ENCODE results near the gene LSAMP. TPM values are rescaled to one million over a fixed set of nuclear protein-coding genes. Genes with fewer than 3 reads are reported as not detected.

The LSAMP gene
- total RNA-seq, 1 experiment from 2014 or later = 10.1 TPM

DNA sequence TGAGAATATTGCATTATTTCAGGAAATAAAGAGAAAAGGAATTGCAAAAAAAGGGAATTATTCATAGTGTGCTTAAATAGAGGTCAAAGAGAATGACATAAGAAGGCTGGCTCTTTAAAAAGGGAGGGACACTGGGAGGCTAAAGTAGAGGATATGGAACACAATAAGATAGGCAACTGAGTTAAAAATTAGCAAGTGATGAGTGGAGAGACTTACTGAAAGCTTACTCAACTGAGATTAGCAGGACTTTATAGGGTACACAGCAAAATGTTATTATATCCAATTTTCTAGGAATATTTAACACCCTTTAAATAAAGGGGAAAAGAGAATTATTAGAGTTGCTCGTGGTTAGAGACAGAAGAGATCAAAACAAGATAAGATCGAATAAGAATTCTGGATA, 375.2 kb downstream of the LSAMP start:
- intact Hi-C loops (cut with micrococcal nuclease; ENCODE audit: unreplicated experiment) = no loop called here
- CTCF ChIA-PET = no interaction called here
- H3K27me3 ChIP-seq (replicated peaks; ENCODE audit: insufficient read depth, low read depth, low read length, poor library complexity) = no peaks in the 10 kb centered on the region

DNA sequence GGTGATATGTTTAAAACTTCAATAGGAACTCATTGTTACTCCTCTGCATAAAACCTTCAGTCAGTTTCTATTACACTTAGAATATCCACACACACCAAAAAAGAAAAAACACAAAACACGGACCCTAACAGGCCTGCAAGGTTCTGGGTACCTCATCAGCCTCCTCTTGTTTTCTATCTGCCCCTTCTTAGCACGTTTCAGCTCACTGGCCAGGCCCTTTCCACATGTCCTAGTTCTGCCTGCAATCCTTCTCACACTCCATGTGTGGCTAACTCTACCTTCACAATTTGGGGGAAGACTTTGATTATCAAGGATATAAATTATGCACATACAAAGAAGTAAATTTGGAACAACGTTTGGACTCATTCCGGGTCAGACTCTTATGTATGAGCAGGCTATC, 376.3 kb downstream of the LSAMP start:
- Histone ChIP-seq H3K27ac (ENCODE audit: low read depth, low read length, poor library complexity, severe bottlenecking) (peak overlapping the region; percentile 23), H3K36me3 (ENCODE audit: insufficient read depth, low read length, poor library complexity, severe bottlenecking) (no peaks in the 10 kb centered on the region), H3K4me1 (ENCODE audit: insufficient read depth, low read length, poor library complexity, severe bottlenecking) (peaks cover 53% of the 10 kb centered on the region), H3K4me3 (ENCODE audit: low read depth, low read length, poor library complexity, severe bottlenecking) (no peak overlapping the region), H3K27me3 (replicated peaks; ENCODE audit: insufficient read depth, low read depth, low read length, poor library complexity) (no peaks in the 10 kb centered on the region), H3K9me3 (ENCODE audit: low read depth, low read length, poor library complexity, severe bottlenecking) (no peaks in the 10 kb centered on the region)
- intact Hi-C loops (cut with micrococcal nuclease; ENCODE audit: unreplicated experiment) = no loop called here
- CTCF ChIA-PET = no interaction called here
- DNase-seq (ENCODE audit: low spot score) = no peak
- no TSS peak for BruUV-seq (replicated peaks)
- POLR2A ChIA-PET (ENCODE audit: low non-redundant PET) = no interaction called here
- TF ChIP-seq EZH2 (IDR thresholded peaks at IDR 0.05; ENCODE audit: borderline replicate concordance, low read depth, low read length, poor library complexity, severe bottlenecking) = no peak

More for the DNA sequence above, 375.2 kb downstream of the LSAMP start:
- Histone ChIP-seq H3K36me3 (ENCODE audit: insufficient read depth, low read length, poor library complexity, severe bottlenecking) (no peaks in the 10 kb centered on the region), H3K4me1 (ENCODE audit: insufficient read depth, low read length, poor library complexity, severe bottlenecking) (peaks cover 53% of the 10 kb centered on the region), H3K4me3 (ENCODE audit: low read depth, low read length, poor library complexity, severe bottlenecking) (no peak overlapping the region), H3K27ac (ENCODE audit: low read depth, low read length, poor library complexity, severe bottlenecking) (no peak overlapping the region), H3K9me3 (ENCODE audit: low read depth, low read length, poor library complexity, severe bottlenecking) (no peaks in the 10 kb centered on the region)
- no peak for DNase-seq (ENCODE audit: low spot score)
- TF ChIP-seq EZH2 (IDR thresholded peaks at IDR 0.05; ENCODE audit: borderline replicate concordance, low read depth, low read length, poor library complexity, severe bottlenecking) = no peak
- no peak for TF ChIP-seq CTCF (conservative IDR thresholded peaks at IDR 0.05; ENCODE audit: low read depth, low read length)
- no TSS peak for BruUV-seq (replicated peaks)
- POLR2A ChIA-PET (ENCODE audit: low non-redundant PET) = no interaction called here

DNA sequence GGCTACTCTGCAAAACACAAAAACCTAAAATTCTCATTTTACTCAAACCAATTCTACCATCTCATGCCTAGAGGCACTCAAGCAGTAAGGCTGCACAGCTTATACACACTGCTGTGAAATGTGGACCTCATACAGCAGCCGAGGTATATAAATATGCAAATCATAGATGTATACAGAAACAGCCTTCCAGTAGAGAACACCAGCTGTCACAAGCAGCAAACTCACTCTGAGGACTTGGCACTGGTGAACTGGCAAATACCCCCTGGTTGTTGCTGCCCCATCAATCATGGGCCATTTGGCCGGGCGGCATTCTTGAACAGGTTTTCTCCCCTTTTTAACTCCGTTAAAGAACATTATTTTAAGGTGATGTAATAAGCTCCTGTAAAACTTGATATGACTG, 378.0 kb downstream of the LSAMP start:
- Histone ChIP-seq H3K27me3 (replicated peaks; ENCODE audit: insufficient read depth, low read depth, low read length, poor library complexity) (no peaks in the 10 kb centered on the region), H3K4me1 (ENCODE audit: insufficient read depth, low read length, poor library complexity, severe bottlenecking) (peaks cover 50% of the 10 kb centered on the region), H3K27ac (ENCODE audit: low read depth, low read length, poor library complexity, severe bottlenecking) (no peak overlapping the region), H3K36me3 (ENCODE audit: insufficient read depth, low read length, poor library complexity, severe bottlenecking) (no peaks in the 10 kb centered on the region), H3K4me3 (ENCODE audit: low read depth, low read length, poor library complexity, severe bottlenecking) (no peak overlapping the region), H3K9me3 (ENCODE audit: low read depth, low read length, poor library complexity, severe bottlenecking) (no peaks in the 10 kb centered on the region)
- ChIA-PET CTCF (no interaction called here), POLR2A (ENCODE audit: low non-redundant PET) (no interaction called here)
- intact Hi-C loops (cut with micrococcal nuclease; ENCODE audit: unreplicated experiment) = no loop called here
- DNase-seq (ENCODE audit: low spot score) = peak; percentile 41
- no TSS peak for BruUV-seq (replicated peaks)
- TF ChIP-seq EZH2 (IDR thresholded peaks at IDR 0.05; ENCODE audit: borderline replicate concordance, low read depth, low read length, poor library complexity, severe bottlenecking) = no peak
- no peak for TF ChIP-seq CTCF (conservative IDR thresholded peaks at IDR 0.05; ENCODE audit: low read depth, low read length)

DNA sequence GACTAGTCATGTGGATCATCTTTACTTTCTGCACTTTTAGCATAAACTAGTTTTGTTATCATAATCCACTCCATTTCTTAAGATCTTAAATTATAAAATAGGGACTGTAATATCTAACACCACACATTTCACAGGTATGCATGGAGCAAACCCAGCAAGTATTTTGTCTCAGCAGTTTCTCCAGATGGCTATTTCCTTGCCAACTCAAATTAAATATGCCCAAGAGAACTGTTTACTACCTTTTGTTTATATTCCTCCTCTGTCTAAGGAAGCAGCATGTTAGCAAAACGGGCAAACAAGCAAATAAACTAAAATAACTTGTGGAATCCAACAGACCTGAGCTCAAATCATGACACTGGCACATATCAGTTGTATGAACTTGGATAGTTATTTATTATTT, 379.8 kb downstream of the LSAMP start:
- no peaks in the 10 kb centered on the region for H3K27me3 ChIP-seq (replicated peaks; ENCODE audit: insufficient read depth, low read depth, low read length, poor library complexity)
- H3K36me3 ChIP-seq (ENCODE audit: insufficient read depth, low read length, poor library complexity, severe bottlenecking) = no peaks in the 10 kb centered on the region
- H3K4me1 ChIP-seq (ENCODE audit: insufficient read depth, low read length, poor library complexity, severe bottlenecking) = peaks cover 51% of the 10 kb centered on the region
- BruUV-seq (replicated peaks) = no TSS peak
- TF ChIP-seq CTCF (conservative IDR thresholded peaks at IDR 0.05; ENCODE audit: low read depth, low read length) (no peak), EZH2 (IDR thresholded peaks at IDR 0.05; ENCODE audit: borderline replicate concordance, low read depth, low read length, poor library complexity, severe bottlenecking) (no peak)
- ChIA-PET POLR2A (ENCODE audit: low non-redundant PET) (no interaction called here), CTCF (no interaction called here)
- H3K4me3 ChIP-seq (ENCODE audit: low read depth, low read length, poor library complexity, severe bottlenecking) = no peak overlapping the region
- intact Hi-C loops (cut with micrococcal nuclease; ENCODE audit: unreplicated experiment) = no loop called here
- no peak for DNase-seq (ENCODE audit: low spot score)
- H3K27ac ChIP-seq (ENCODE audit: low read depth, low read length, poor library complexity, severe bottlenecking) = no peak overlapping the region
- H3K9me3 ChIP-seq (ENCODE audit: low read depth, low read length, poor library complexity, severe bottlenecking) = no peaks in the 10 kb centered on the region

Measured in A673 (cell line).